ENCODE measurements around the gene SNED1.

SNED1 gene

DNA sequence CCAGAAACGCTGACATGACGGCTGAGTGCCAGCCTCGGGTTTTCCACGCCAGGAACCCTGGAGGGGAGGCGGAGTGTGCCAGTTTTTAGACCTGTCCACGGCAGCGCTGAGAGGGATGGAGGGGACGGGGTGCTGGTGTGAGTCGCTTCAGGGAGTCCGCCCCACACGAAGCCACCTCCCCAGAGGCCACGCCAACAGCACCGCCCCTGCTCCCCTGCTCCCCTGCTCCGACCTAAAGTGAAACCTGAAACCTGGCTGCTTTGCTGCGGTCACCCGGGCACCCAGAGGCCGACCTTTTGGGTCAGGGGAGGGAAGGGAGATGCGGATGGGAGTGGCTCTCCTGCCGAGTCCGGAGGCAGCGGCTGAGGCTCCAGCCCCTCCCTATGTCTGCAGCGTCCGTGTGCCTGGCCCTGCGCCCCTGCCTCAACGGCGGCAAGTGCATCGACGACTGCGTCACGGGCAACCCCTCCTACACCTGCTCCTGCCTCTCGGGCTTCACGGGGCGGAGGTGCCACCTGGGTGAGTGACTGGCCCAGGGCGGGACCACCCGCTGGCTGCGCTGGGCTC is 38.1 kb downstream of the SNED1 start:
- no peak for DNase-seq (ENCODE audit: low read depth)
- H3K4me3 ChIP-seq (ENCODE audit: low read length): no peak overlapping the region

DNA sequence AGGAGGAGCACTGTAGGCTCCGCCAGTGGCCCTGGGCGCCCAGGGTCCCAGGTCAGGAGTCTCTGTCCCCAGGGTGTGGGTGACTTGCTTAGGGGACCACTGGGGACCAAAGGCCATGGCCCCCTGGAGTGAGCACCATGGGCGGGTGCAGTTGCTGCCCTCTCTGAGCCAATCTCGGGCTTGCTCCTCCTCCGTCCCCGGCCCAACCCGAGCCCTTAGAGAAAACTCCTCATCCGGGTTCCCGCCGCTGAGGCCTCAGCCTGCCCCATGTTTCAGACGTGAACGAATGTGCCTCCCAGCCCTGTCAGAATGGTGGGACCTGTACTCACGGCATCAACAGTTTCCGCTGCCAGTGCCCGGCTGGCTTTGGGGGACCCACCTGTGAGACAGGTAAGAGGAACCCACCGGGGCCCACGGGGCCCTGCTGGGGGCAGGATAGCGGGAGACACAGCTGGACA is 38.6 kb downstream of the SNED1 start:
- no peak overlapping the region for H3K4me3 ChIP-seq (ENCODE audit: low read length)
- DNase-seq (ENCODE audit: low read depth): no peak
- TF ChIP-seq, protein P1, sequence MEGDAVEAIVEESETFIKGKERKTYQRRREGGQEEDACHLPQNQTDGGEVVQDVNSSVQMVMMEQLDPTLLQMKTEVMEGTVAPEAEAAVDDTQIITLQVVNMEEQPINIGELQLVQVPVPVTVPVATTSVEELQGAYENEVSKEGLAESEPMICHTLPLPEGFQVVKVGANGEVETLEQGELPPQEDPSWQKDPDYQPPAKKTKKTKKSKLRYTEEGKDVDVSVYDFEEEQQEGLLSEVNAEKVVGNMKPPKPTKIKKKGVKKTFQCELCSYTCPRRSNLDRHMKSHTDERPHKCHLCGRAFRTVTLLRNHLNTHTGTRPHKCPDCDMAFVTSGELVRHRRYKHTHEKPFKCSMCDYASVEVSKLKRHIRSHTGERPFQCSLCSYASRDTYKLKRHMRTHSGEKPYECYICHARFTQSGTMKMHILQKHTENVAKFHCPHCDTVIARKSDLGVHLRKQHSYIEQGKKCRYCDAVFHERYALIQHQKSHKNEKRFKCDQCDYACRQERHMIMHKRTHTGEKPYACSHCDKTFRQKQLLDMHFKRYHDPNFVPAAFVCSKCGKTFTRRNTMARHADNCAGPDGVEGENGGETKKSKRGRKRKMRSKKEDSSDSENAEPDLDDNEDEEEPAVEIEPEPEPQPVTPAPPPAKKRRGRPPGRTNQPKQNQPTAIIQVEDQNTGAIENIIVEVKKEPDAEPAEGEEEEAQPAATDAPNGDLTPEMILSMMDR (conservative IDR thresholded peaks at IDR 0.05; ENCODE audit: low read length): no peak

More for the DNA sequence above, 38.1 kb downstream of the SNED1 start:
- TF ChIP-seq, protein P1 (conservative IDR thresholded peaks at IDR 0.05; ENCODE audit: low read length): no peak

DNA sequence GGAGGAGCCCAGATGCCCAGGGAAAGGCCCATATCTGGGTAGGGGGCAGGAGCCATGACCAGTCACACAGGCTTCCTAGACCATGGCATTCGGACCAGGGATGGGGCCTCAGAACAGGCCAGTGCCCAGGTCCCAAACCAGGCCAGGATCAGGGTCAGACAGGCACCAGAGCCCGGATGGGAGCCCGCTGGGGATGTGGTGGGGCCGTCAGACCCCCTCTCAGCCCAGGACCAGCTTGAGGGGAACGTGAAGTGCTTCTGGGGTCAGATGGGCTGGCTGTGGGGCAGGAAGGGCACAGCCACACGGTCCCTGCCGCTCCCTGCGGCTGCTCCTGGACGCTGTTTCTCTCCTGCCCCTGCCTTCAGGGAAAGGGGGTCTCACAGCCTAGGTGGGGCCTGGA is 39.1 kb downstream of the SNED1 start:
- no peak overlapping the region for H3K4me3 ChIP-seq (ENCODE audit: low read length)
- no peak for DNase-seq (ENCODE audit: low read depth)
- TF ChIP-seq, protein P1 (conservative IDR thresholded peaks at IDR 0.05; ENCODE audit: low read length): no peak

DNA sequence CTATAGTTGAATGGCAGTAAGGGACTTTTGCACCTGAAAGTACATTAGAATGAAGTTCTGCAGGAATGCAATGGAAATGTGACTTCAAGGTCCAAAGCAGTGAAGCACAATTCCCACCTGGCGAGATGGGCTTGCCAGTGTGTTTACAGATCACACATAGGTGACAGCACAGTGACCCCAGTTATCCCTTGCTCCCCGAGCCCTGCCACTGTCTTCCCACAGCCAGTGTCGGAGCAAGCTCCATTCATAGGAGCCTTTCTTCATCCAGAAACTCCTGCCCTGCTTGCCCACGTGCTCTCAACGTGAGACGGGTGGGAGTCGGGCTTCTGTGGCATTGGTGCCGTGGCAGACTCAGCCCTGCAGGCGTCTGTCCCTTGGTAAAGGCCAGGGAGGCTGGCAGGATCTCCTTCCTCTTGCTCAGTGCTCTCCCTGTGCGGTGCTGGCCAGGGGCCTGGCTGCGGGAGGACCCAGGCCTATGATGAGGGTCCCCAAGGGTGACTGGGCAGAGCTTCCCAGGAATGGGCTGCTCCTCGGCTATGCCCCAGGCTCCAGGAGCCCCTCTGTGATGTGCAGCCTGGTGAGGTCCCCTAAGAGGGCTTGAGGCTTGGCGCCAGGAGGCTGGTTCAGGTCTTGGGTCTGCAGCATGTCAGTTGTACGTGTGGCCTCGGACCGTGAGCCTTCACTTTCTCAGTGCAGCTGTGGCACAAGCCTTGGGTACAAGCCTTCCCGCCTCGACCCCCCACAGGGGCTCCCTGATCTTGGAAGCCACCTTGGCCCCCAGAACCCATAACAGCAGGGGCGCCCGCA is 40.2 kb downstream of the SNED1 start:
- TF ChIP-seq, protein P1 (conservative IDR thresholded peaks at IDR 0.05; ENCODE audit: low read length): no peak
- DNase-seq (ENCODE audit: low read depth): no peak
- no peak overlapping the region for H3K4me3 ChIP-seq (ENCODE audit: low read length)

DNA sequence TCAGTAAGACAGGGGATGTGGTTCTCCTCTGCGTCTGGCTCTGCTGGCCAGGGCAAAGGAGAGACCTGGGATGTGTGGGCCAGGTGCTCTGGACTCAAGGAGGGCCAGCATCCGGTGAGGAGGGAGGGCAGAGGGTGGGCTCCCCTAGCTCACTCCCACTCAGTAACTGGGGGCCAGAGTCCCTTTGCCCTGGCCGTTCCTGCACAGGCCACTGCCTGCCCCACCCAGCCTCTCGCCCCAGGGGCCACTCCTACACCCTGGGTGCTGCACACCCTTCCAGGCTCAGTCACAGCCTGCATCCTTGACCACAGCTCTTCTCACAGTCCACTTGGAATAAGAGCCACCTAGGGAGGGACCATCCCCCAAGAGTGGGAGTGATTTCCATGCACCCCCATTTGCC is 41.0 kb downstream of the SNED1 start:
- no peak overlapping the region for H3K4me3 ChIP-seq (ENCODE audit: low read length)
- TF ChIP-seq, protein P1 (conservative IDR thresholded peaks at IDR 0.05; ENCODE audit: low read length): no peak
- no peak for DNase-seq (ENCODE audit: low read depth)

DNA sequence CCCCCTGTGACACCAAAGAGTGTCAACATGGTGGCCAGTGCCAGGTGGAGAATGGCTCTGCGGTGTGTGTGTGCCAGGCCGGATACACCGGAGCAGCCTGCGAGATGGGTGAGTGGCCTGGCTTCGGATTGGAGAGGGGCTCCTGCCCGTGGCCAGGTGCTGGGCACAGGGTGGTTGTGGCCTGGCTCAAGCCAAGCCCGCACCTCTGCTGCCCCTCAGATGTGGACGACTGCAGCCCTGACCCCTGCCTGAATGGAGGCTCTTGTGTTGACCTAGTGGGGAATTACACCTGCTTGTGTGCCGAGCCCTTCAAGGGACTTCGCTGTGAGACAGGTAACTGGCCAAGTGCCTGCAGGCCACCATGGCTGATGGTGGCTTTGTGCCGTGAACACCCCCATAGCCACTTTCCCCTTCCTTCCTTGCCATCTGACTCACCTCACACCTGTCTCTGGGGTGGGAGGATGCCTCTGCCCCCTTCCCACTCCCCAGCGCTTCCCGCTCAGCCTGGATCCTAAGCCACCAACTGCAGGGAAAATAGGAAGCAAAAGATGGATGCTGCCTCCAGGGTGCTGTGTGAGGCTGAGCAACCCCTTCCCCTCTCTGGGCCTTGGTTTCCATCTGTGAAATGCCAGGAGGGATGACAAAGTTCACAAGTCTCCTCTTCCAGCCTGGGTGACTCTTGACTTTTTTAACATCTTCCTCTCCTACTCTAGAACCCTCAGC is 41.8 kb downstream of the SNED1 start:
- H3K4me3 ChIP-seq (ENCODE audit: low read length): no peak overlapping the region
- TF ChIP-seq, protein P1 (conservative IDR thresholded peaks at IDR 0.05; ENCODE audit: low read length): no peak
- DNase-seq (ENCODE audit: low read depth): no peak

Data from AG10803 (cell line).